ENCODE measurements around the gene ZNF511.
A peak's percentile ranks its signal among the peaks of the same experiment; 100 is the strongest.
"Not testable (repeated sequence)": the region's sequence is repeated elsewhere in the genome, so short reads cannot be mapped to it uniquely, and the experiment has no call there.

The ZNF511 gene

DNA sequence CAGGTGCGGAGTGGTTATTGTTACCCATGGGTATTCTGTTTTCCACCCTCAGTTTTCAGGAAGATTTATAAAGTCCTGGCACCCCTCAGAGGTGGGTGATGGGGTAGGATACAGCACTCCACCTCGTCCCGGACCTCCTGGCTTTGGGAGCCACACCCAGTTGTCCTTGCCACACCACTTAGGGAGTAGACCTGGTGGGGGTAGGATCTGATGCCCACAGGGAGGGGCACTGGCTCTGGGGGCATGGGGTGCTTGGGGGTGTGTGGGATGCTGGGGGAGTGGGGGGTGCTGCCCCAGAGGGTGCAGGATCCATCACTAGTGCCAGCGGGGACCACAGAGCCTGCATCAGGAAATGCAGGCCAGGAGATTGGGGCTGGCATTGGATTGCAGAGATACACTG lies 4.5 kb downstream of the ZNF511 start:
- Histone ChIP-seq H3K4me3 (ENCODE audit: low read length) (no peak overlapping the region), H3K9ac (ENCODE audit: low read length) (no peak overlapping the region), H3K27me3 (ENCODE audit: control insufficient read depth, insufficient read depth, low read length) (no peaks in the 10 kb centered on the region), H3K9me3 (ENCODE audit: control insufficient read depth, low read length) (no peaks in the 10 kb centered on the region), H3K4me1 (ENCODE audit: control insufficient read depth, insufficient read depth, low read length) (peaks cover 14% of the 10 kb centered on the region), H3K36me3 (ENCODE audit: control insufficient read depth, insufficient read depth, low read length) (no peaks in the 10 kb centered on the region)

DNA sequence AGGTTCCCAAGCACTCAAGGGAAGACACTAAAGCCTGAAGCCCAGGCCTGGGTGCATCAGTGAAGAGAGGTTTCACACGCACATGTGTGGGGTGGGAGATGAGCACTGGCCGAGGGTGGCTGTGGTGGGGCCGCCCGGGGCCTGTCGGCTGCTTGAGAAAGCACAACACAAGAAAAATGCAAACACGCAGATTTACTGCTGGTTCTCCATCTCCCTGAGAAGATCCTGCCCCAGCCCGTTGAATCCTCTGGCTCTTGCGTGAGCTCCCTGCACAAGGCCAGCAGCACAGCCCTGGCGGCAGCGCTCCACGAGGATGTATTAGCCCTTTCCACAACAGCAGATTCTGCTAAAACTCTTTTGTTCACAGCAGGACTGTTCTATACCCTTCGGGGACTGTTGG lies 6.2 kb downstream of the ZNF511 start:
- Histone ChIP-seq H3K9ac (ENCODE audit: low read length) (no peak overlapping the region), H3K4me3 (ENCODE audit: low read length) (no peak overlapping the region), H3K9me3 (ENCODE audit: control insufficient read depth, low read length) (no peaks in the 10 kb centered on the region), H3K27me3 (ENCODE audit: control insufficient read depth, insufficient read depth, low read length) (peaks cover 9% of the 10 kb centered on the region), H3K36me3 (ENCODE audit: control insufficient read depth, insufficient read depth, low read length) (no peaks in the 10 kb centered on the region), H3K4me1 (ENCODE audit: control insufficient read depth, insufficient read depth, low read length) (peaks cover 6% of the 10 kb centered on the region)

DNA sequence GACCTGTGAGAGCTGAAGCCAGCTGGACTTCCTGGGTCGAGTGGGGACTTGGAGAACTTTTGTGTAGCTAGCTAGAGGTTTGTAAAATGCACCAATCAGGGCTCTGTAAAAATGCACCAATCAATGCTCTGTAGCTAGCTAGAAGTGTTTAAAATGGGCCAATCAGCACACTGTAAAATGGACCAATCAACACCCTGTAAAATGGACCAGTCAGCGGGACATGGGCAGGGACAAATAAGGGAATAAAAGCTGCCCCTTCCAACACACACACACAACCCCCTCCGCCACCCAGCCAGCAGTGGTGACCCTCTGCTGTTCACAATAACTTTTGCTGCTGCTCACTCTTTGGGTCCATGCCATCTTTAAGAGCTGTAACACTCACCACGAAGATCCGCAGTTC lies 7.1 kb downstream of the ZNF511 start:
- Histone ChIP-seq H3K9me3 (ENCODE audit: control insufficient read depth, low read length) (no peaks in the 10 kb centered on the region), H3K27me3 (ENCODE audit: control insufficient read depth, insufficient read depth, low read length) (peaks cover 9% of the 10 kb centered on the region), H3K4me3 (ENCODE audit: low read length) (no peak overlapping the region), H3K36me3 (ENCODE audit: control insufficient read depth, insufficient read depth, low read length) (no peaks in the 10 kb centered on the region), H3K4me1 (ENCODE audit: control insufficient read depth, insufficient read depth, low read length) (no peaks in the 10 kb centered on the region), H3K9ac (ENCODE audit: low read length) (no peak overlapping the region)

DNA sequence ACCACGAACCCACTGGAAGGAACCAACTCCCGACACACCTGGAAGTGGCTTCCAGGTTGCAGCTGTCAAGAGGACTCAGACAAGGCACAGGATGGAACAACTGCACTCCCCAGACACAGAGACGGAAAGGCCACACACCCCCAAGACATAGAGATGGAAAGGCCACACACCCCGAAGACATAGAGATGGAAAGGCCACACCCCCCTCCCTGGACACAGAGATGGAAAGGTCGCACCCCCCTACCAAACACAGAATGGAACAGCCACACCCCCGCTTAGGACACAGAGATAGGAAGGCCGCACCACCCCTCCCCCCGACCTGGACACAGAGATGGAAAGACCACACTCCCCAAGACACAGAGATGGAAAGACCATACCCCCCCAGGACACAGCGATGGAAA lies 7.6 kb downstream of the ZNF511 start:
- H3K36me3 ChIP-seq (ENCODE audit: control insufficient read depth, insufficient read depth, low read length), result no peaks in the 10 kb centered on the region
- H3K9ac ChIP-seq (ENCODE audit: low read length), result no peak overlapping the region
- H3K4me1 ChIP-seq (ENCODE audit: control insufficient read depth, insufficient read depth, low read length), result no peaks in the 10 kb centered on the region
- H3K27me3 ChIP-seq (ENCODE audit: control insufficient read depth, insufficient read depth, low read length), result peaks cover 9% of the 10 kb centered on the region
- H3K9me3 ChIP-seq (ENCODE audit: control insufficient read depth, low read length), result no peaks in the 10 kb centered on the region
- H3K4me3 ChIP-seq (ENCODE audit: low read length), result no peak overlapping the region

DNA sequence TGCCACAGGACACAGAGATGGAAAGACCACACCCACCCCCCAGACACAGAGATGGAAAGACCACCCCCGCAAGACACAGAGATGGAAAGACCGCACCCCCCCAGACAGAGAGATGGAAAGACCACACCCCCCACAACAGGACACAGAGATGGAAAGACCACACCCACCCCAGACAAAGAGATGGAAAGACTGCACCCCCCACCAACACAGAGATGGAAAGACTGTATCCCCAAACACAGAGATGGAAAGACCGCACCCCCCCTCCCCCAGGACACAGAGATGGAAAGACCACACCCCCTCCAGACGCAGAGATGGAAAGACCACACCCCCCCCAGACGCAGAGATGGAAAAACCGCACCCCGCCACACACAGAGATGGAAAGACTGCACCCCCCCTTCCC lies 8.0 kb downstream of the ZNF511 start:
- Histone ChIP-seq H3K27me3 (ENCODE audit: control insufficient read depth, insufficient read depth, low read length) (peaks cover 9% of the 10 kb centered on the region), H3K9ac (ENCODE audit: low read length) (no peak overlapping the region), H3K4me3 (ENCODE audit: low read length) (no peak overlapping the region), H3K4me1 (ENCODE audit: control insufficient read depth, insufficient read depth, low read length) (no peaks in the 10 kb centered on the region), H3K36me3 (ENCODE audit: control insufficient read depth, insufficient read depth, low read length) (no peaks in the 10 kb centered on the region), H3K9me3 (ENCODE audit: control insufficient read depth, low read length) (no peaks in the 10 kb centered on the region)

DNA sequence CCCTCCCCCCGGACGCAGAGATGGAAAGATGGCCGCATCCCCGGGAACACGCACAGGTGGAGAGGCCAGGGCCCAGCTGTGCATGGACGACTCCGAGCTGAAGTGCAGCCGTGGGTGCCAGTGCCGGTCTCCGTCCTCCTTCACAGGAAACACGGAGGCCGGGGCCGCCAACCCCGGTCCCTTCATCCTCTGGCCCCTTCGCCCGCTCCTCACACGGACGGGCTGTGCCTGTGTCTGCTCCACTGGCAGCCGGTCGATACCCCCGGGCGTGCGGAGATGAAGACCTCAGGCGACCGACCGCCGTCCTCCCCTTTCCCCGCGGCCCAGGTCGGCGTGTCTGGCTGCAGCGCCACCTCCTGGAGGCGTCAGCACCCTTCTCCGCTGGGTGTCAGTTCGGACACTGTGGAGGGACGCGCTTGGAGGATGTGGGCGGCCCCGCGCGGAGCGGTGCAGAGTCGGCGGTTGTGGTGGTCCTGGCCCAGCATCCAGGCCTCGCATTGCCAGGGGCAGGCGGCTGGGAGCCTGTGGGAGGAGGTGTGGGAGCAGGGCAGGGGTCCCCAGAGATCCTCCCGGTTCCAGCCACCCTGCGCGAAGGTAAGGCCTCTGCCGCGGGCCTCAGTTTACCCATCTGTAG lies 9.9 kb downstream of the ZNF511 start:
- Histone ChIP-seq H3K4me1 (ENCODE audit: control insufficient read depth, insufficient read depth, low read length) (no peaks in the 10 kb centered on the region), H3K36me3 (ENCODE audit: control insufficient read depth, insufficient read depth, low read length) (no peaks in the 10 kb centered on the region), H3K9ac (ENCODE audit: low read length) (no peak overlapping the region), H3K9me3 (ENCODE audit: control insufficient read depth, low read length) (no peaks in the 10 kb centered on the region), H3K4me3 (ENCODE audit: low read length) (no peak overlapping the region), H3K27me3 (ENCODE audit: control insufficient read depth, insufficient read depth, low read length) (peaks cover 9% of the 10 kb centered on the region)

DNA sequence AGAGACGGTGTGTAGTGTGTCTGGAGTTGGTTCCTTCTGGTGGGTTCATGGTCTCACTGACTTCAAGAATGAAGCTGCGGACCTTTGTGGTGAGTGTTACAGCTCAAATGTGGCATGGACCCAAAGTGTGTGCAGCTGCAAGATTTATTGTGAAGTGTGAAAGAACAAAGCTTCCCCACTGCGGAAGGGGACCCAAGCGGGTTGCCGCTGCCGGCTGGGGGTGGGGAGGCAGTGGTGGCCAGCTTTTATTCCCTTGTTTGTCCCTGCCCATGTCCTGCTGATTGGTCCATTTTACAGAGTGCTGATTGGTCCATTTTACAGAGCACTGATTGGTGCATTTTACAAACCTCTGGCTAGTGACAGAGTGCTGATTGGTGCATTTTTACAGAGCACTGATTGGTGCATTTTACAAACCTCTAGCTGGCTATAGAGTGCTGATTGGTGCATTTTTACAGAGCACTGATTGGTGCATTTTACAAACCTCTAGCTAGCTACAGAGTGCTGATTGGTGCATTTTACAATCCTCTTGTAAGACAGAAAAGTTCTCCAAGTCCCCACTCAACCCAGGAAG lies 12.2 kb downstream of the ZNF511 start:
- peaks cover 22% of the 10 kb centered on the region for H3K27me3 ChIP-seq (ENCODE audit: control insufficient read depth, insufficient read depth, low read length)
- H3K4me1 ChIP-seq (ENCODE audit: control insufficient read depth, insufficient read depth, low read length); H3K4me3 ChIP-seq (ENCODE audit: low read length); H3K36me3 ChIP-seq (ENCODE audit: control insufficient read depth, insufficient read depth, low read length); H3K9me3 ChIP-seq (ENCODE audit: control insufficient read depth, low read length); H3K9ac ChIP-seq (ENCODE audit: low read length): not testable (repeated sequence)

DNA sequence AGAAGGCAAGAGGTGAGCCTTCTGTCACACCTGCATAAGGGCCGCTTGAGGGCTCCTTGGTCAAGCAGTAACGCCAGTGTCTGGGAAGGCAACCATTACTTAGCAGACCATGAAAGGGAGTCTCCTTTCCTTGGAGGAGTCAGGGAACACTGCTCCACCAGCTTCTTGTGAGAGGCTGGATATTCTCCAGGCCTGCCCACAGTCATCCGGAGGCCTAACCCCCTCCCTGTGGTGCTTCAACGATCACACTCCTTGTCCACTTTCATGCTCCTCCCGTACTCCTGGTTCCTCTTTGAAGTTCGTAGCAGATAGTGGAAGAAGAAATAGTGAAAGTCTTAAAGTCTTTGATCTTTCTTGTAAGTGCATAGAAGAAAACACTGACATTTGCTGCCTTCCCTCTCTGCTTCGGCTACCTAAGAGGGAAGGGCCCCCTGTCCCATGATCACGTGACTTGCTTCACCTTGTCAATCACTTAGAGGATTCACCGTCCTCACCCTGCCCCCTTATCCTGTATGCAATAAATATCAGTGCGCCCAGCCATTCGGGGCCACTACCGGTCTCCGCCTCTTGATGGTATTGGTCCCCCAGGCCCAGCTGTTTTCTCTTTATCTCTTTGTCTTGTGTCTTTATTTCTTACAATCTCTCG lies 13.5 kb downstream of the ZNF511 start:
- peaks cover 34% of the 10 kb centered on the region for H3K27me3 ChIP-seq (ENCODE audit: control insufficient read depth, insufficient read depth, low read length)
- H3K9me3 ChIP-seq (ENCODE audit: control insufficient read depth, low read length); H3K36me3 ChIP-seq (ENCODE audit: control insufficient read depth, insufficient read depth, low read length); H3K4me3 ChIP-seq (ENCODE audit: low read length); H3K4me1 ChIP-seq (ENCODE audit: control insufficient read depth, insufficient read depth, low read length); H3K9ac ChIP-seq (ENCODE audit: low read length): not testable (repeated sequence)

DNA sequence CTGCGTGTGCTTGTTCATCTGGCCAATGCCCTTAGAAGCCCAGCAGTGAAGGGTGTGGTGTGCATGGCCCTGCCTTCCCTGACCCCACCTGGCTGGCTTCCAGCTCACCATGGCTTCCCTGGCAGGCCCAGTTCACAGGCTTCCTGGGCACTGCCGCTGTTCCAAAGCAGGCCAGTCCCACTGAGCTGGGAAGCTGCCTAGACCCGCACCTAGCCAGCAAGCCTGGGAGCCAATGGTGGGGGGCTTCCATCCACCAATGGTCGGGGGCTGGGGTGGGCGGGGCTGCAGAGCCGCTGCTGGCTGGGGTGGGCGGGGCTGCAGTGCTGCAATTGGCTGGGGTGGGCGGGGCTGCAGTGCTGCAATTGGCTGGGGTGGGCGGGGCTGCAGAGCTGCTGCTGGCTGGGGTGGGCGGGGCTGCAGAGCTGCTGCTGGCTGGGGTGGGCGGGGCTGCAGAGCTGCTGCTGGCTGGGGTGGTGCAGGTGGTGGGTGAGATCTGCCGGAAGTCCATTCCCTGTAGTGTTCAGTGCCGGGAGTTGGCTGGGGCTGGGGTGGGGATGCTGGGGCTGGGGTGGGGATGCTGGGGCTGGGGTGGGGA lies 15.6 kb downstream of the ZNF511 start:
- no peak overlapping the region for H3K9ac ChIP-seq (ENCODE audit: low read length)
- H3K4me1 ChIP-seq (ENCODE audit: control insufficient read depth, insufficient read depth, low read length), result peaks cover 15% of the 10 kb centered on the region
- H3K4me3 ChIP-seq (ENCODE audit: low read length), result no peak overlapping the region
- no peaks in the 10 kb centered on the region for H3K9me3 ChIP-seq (ENCODE audit: control insufficient read depth, low read length)
- H3K36me3 ChIP-seq (ENCODE audit: control insufficient read depth, insufficient read depth, low read length), result no peaks in the 10 kb centered on the region
- peaks cover 48% of the 10 kb centered on the region for H3K27me3 ChIP-seq (ENCODE audit: control insufficient read depth, insufficient read depth, low read length)

DNA sequence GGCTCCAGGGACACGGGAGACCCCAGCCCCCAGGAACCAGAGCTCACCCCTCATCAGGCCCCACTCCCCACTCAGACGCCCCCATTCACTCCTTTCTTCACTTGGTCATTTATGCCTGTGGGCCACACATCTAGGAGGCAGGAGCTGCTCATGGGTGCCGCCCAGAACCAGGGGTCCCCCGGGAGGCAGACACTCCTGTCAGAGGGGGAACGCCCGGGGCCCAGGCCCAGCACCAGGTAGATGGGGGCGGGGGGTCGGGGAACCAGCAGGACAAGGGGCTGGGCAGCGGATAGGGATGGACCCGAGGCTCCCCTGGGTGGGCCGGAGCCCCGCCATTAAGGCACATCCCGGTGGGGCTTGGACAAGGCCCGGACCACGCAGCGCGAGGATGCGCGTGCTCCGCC lies 16.1 kb downstream of the ZNF511 start:
- peaks cover 52% of the 10 kb centered on the region for H3K27me3 ChIP-seq (ENCODE audit: control insufficient read depth, insufficient read depth, low read length)

DNA sequence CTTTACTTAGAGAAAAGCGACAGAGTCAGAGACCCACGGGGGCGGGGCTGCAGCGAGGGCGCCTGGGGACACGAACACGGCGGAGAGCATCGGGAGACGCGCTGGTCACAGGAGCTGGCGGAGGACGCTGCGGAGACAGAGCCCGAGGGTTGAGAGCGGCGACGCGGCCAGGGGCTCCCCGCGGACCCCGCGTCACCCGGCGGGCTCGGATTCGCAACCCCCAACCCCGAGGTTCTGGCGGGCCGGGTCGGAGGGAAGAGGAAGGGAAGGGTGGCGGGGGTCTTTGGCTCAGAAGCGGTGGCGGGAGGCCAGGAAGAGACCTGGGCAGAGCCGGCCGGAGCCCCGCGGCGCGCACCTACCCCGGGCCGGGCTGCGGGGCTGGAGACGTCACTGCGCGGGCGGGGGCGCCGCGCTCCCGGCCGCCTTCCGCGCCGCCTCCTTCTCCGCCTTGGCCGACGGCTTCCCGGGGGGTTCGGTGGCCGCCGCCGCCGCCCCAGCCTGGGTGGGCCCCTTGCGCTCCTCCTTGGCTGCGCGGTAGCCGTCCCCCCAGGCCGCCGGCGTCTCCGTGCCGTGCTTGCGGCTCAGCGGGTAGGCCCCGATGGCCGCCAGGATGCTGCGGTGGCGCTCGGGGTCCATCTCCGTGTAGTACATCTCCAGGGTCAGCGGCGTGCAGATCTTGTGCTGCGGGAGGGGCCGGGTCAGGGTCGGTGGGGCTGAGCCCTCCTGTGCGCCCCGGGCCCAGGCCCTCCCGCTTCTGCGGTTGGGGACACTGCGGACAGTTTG lies 16.9 kb downstream of the ZNF511 start:
- peaks cover 54% of the 10 kb centered on the region for H3K27me3 ChIP-seq (ENCODE audit: control insufficient read depth, insufficient read depth, low read length)
- peak overlapping the region; percentile 28 for H3K9ac ChIP-seq (ENCODE audit: low read length)
- H3K36me3 ChIP-seq (ENCODE audit: control insufficient read depth, insufficient read depth, low read length), result no peaks in the 10 kb centered on the region
- H3K4me3 ChIP-seq (ENCODE audit: low read length), result no peak overlapping the region
- H3K4me1 ChIP-seq (ENCODE audit: control insufficient read depth, insufficient read depth, low read length), result peaks cover 23% of the 10 kb centered on the region
- no peaks in the 10 kb centered on the region for H3K9me3 ChIP-seq (ENCODE audit: control insufficient read depth, low read length)

More for the DNA sequence above, 16.1 kb downstream of the ZNF511 start:
- Histone ChIP-seq H3K9ac (ENCODE audit: low read length) (peak overlapping the region; percentile 28), H3K36me3 (ENCODE audit: control insufficient read depth, insufficient read depth, low read length) (no peaks in the 10 kb centered on the region), H3K9me3 (ENCODE audit: control insufficient read depth, low read length) (no peaks in the 10 kb centered on the region), H3K4me3 (ENCODE audit: low read length) (no peak overlapping the region), H3K4me1 (ENCODE audit: control insufficient read depth, insufficient read depth, low read length) (peaks cover 21% of the 10 kb centered on the region)

DNA sequence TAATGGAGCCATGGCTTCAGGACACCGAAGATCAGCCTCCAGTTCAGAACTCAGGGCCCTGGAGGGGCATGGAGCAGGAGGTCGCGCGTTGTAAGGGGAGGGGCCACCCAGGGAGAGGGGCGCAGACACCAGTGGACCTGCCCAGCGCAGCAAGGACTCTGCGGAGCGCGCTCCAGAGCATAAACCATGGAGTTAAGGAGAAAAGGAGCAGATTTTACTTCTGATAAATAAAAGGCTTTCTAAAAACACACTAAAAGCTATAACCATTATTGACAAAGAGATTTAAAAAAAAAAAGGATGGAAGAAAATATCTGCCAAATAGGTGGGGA lies 17.5 kb downstream of the ZNF511 start:
- peaks cover 59% of the 10 kb centered on the region for H3K27me3 ChIP-seq (ENCODE audit: control insufficient read depth, insufficient read depth, low read length)
- H3K9ac ChIP-seq (ENCODE audit: low read length), result no peak overlapping the region
- H3K4me1 ChIP-seq (ENCODE audit: control insufficient read depth, insufficient read depth, low read length), result peaks cover 23% of the 10 kb centered on the region
- H3K36me3 ChIP-seq (ENCODE audit: control insufficient read depth, insufficient read depth, low read length), result no peaks in the 10 kb centered on the region
- no peak overlapping the region for H3K4me3 ChIP-seq (ENCODE audit: low read length)
- no peaks in the 10 kb centered on the region for H3K9me3 ChIP-seq (ENCODE audit: control insufficient read depth, low read length)
